HEK293 (cell line): ENCODE measurements around the gene GBF1.

Experiments
- ATF2 ChIP-seq: fragments of 450-650 bp; formaldehyde crosslinking; IDR thresholded peaks from 2 replicates; pipeline ENCODE4 v1.5.1; 2016; ENCODE audit warnings: missing biosample characterization, missing genetic modification characterization, low read depth
- ELK4 ChIP-seq: IDR thresholded peaks from 2 replicates; pipeline ENCODE4 v1.6.1; 2011; ENCODE audit warnings: mild to moderate bottlenecking, low read depth, low read length, borderline replicate concordance
- GFI1B ChIP-seq: fragments of 450-650 bp; formaldehyde crosslinking; IDR thresholded peaks from 2 replicates; pipeline ENCODE4 v1.5.1; 2016; ENCODE audit warnings: missing biosample characterization, missing genetic modification characterization
- KLF1 ChIP-seq: fragments of 450-650 bp; formaldehyde crosslinking; IDR thresholded peaks from 2 replicates; pipeline ENCODE4 v1.5.1; 2016; ENCODE audit warnings: missing biosample characterization, missing genetic modification characterization
- KLF10 ChIP-seq: fragments of 450-650 bp; IDR thresholded peaks from 2 replicates; pipeline ENCODE4 v1.5.1; 2018; ENCODE audit warnings: missing biosample characterization, mild to moderate bottlenecking, missing genetic modification characterization
- SETDB1 ChIP-seq: IDR thresholded peaks from one replicate; pipeline ENCODE4 v1.6.1; 2017; ENCODE audit warnings: mild to moderate bottlenecking, low read length, moderate library complexity, mixed read lengths; ENCODE audit not compliant: insufficient read length
- SP7 ChIP-seq: fragments of 450-650 bp; formaldehyde crosslinking; IDR thresholded peaks from 2 replicates; pipeline ENCODE4 v1.5.1; 2016; ENCODE audit warnings: missing biosample characterization, missing genetic modification characterization
- TCF7L2 ChIP-seq: IDR thresholded peaks from 2 replicates; pipeline ENCODE4 v1.6.1; 2011; ENCODE audit warnings: low read depth, mild to moderate bottlenecking, inconsistent platforms, low read length, moderate library complexity, borderline replicate concordance
- ZBTB21 ChIP-seq: fragments of 450-650 bp; formaldehyde crosslinking; IDR thresholded peaks from 2 replicates; pipeline ENCODE4 v1.5.1; 2017; ENCODE audit warnings: missing biosample characterization, missing genetic modification characterization
- ZBTB26 ChIP-seq: fragments of 450-650 bp; formaldehyde crosslinking; optimal IDR thresholded peaks from 2 replicates; pipeline ENCODE3; 2016; ENCODE audit warnings: missing biosample characterization, mild to moderate bottlenecking, missing genetic modification characterization
- ZNF114 ChIP-seq: fragments of 450-650 bp; formaldehyde crosslinking; IDR thresholded peaks from 2 replicates; pipeline ENCODE4 v1.5.0; 2017; ENCODE audit warnings: missing biosample characterization, missing genetic modification characterization
- ZNF146 ChIP-seq: fragments of 450-650 bp; formaldehyde crosslinking; IDR thresholded peaks from 2 replicates; pipeline ENCODE4 v1.5.1; 2016; ENCODE audit warnings: missing biosample characterization, missing genetic modification characterization
- ZNF175 ChIP-seq: fragments of 450-650 bp; formaldehyde crosslinking; IDR thresholded peaks from 2 replicates; pipeline ENCODE4 v1.5.1; 2016; ENCODE audit warnings: missing biosample characterization, missing genetic modification characterization
- ZNF184 ChIP-seq: fragments of 450-650 bp; IDR thresholded peaks from 2 replicates; pipeline ENCODE4 v1.5.1; 2018; ENCODE audit warnings: missing biosample characterization, mild to moderate bottlenecking, missing genetic modification characterization
- ZNF223 ChIP-seq: fragments of 450-650 bp; formaldehyde crosslinking; IDR thresholded peaks from 2 replicates; pipeline ENCODE4 v1.5.1; 2016; ENCODE audit warnings: missing biosample characterization, missing genetic modification characterization
- ZNF292 ChIP-seq: fragments of 450-650 bp; formaldehyde crosslinking; IDR thresholded peaks from 2 replicates; pipeline ENCODE4 v1.5.1; 2016; ENCODE audit warnings: low read depth, missing biosample characterization, missing genetic modification characterization, borderline replicate concordance
- ZNF324 ChIP-seq: fragments of 450-650 bp; formaldehyde crosslinking; IDR thresholded peaks from 2 replicates; pipeline ENCODE4 v1.5.1; 2016; ENCODE audit warnings: missing biosample characterization, missing genetic modification characterization
- ZNF350 ChIP-seq: fragments of 450-650 bp; formaldehyde crosslinking; IDR thresholded peaks from 2 replicates; pipeline ENCODE4 v1.5.0; 2017; ENCODE audit warnings: missing biosample characterization, mild to moderate bottlenecking, missing genetic modification characterization
- ZNF433 ChIP-seq: fragments of 450-650 bp; formaldehyde crosslinking; IDR thresholded peaks from 2 replicates; pipeline ENCODE4 v1.5.1; 2016; ENCODE audit warnings: missing biosample characterization, missing genetic modification characterization, low read depth
- ZNF48 ChIP-seq: fragments of 450-650 bp; formaldehyde crosslinking; IDR thresholded peaks from 2 replicates; pipeline ENCODE4 v1.5.1; 2016; ENCODE audit warnings: missing biosample characterization, missing genetic modification characterization
- ZNF501 ChIP-seq: fragments of 450-650 bp; formaldehyde crosslinking; IDR thresholded peaks from 2 replicates; pipeline ENCODE4 v1.5.1; 2016; ENCODE audit warnings: missing biosample characterization, missing genetic modification characterization
- ZNF521 ChIP-seq: fragments of 450-650 bp; formaldehyde crosslinking; IDR thresholded peaks from 2 replicates; pipeline ENCODE4 v1.5.1; 2017; ENCODE audit warnings: missing biosample characterization, mild to moderate bottlenecking, missing genetic modification characterization
- ZNF544 ChIP-seq: fragments of 450-650 bp; formaldehyde crosslinking; IDR thresholded peaks from 2 replicates; pipeline ENCODE4 v1.5.0; 2017; ENCODE audit warnings: missing biosample characterization, missing genetic modification characterization
- ZNF558 ChIP-seq: fragments of 450-650 bp; formaldehyde crosslinking; IDR thresholded peaks from 2 replicates; pipeline ENCODE4 v1.5.1; 2016; ENCODE audit warnings: missing biosample characterization, missing genetic modification characterization
- ZNF645 ChIP-seq: fragments of 450-650 bp; formaldehyde crosslinking; IDR thresholded peaks from 2 replicates; pipeline ENCODE4; 2016; ENCODE audit warnings: missing biosample characterization, missing genetic modification characterization
- ZNF707 ChIP-seq: fragments of 450-650 bp; formaldehyde crosslinking; IDR thresholded peaks from 2 replicates; pipeline ENCODE4 v1.5.1; 2016; ENCODE audit warnings: missing biosample characterization, missing genetic modification characterization
- ZNF785 ChIP-seq: fragments of 450-650 bp; formaldehyde crosslinking; IDR thresholded peaks from 2 replicates; pipeline ENCODE4 v1.5.1; 2016; ENCODE audit warnings: missing biosample characterization, missing genetic modification characterization
- ZNF837 ChIP-seq: fragments of 450-650 bp; formaldehyde crosslinking; IDR thresholded peaks from 2 replicates; pipeline ENCODE4 v1.5.1; 2016; ENCODE audit warnings: missing biosample characterization, missing genetic modification characterization
- ZSCAN16 ChIP-seq: fragments of 450-650 bp; formaldehyde crosslinking; IDR thresholded peaks from 2 replicates; pipeline ENCODE4 v1.5.1; 2016; ENCODE audit warnings: missing biosample characterization, missing genetic modification characterization
- ZXDB ChIP-seq: fragments of 450-650 bp; formaldehyde crosslinking; IDR thresholded peaks from 2 replicates; pipeline ENCODE4 v1.5.1; 2016; ENCODE audit warnings: missing biosample characterization, missing genetic modification characterization
- TF ChIP-seq, protein P1 (sequence below): fragments of 450-650 bp; formaldehyde crosslinking; IDR thresholded peaks from 2 replicates; pipeline ENCODE4 v1.5.1; 2016; ENCODE audit warnings: missing biosample characterization, missing genetic modification characterization
- TF ChIP-seq, protein P2 (sequence below): fragments of 450-650 bp; formaldehyde crosslinking; IDR thresholded peaks from 2 replicates; pipeline ENCODE4 v1.5.1; 2016; ENCODE audit warnings: missing biosample characterization, missing genetic modification characterization

The GBF1 gene

DNA sequence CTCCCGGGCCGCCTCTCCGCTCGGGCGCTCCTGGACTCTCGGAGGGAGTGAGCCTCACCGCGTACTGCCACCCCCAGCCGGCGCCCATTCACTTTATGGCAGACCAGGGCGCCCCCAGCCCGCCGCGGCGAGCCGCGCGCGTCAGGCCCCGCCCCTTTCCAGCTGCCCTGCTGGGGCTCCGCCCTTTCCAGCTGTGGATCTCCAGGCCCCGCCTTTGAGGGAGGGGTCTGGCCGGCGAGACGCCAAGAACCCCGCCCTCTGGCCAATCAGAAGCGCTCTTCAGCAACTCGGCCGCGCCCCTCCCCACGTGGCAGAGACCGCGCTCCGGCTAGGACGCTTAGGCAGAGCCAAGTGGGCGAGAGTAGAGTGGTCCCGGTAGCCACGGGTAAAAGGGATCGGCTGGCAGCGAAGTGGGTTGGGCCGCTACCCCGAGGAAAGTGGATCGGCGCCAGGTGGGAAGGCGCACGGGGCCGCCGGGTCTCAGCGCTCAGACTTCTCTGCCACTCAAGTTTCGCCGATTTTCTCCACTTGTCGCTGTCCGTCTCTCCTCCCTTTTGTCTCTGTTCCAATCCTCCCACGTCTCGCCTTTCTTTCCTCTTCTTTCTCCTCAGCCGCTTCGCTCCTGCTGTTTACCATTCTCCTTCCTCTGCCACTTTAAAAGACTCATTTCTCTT lies 3.8 kb upstream of the GBF1 start, which contains the start of gene PITX3 (continued):
- TF ChIP-seq ZSCAN16 (no peak), ELK4 (no peak), ZNF292 (no peak), ZNF544 (tag by site-specific recombination) (no peak), ZNF324 (tag by site-specific recombination) (no peak), ZNF184 (no peak), ZNF433 (tag by site-specific recombination) (no peak), ZNF48 (tag by site-specific recombination) (no peak), ZNF707 (tag by site-specific recombination) (no peak), ZXDB (tag by site-specific recombination) (peak; percentile 56; the same call in 1 of the 2 replicates), ZNF785 (tag by site-specific recombination) (0 out of 2 replicates have a peak, but pooled peaks have one; percentile 48), KLF1 (tag by site-specific recombination) (peak; percentile 87), ZNF837 (tag by site-specific recombination) (no peak), ZNF350 (tag by site-specific recombination) (no peak), SP7 (peak; percentile 23; the same call in 1 of the 2 replicates), ZNF146 (tag by site-specific recombination) (no peak), ZNF521 (no peak), ATF2 (no peak), TCF7L2 (no peak), KLF10 (peak; percentile 42; the same call in 1 of the 2 replicates), ZBTB21 (tag by site-specific recombination) (no peak), ZNF645 (tag by site-specific recombination) (no peak), SETDB1 (no peak), ZNF223 (tag by site-specific recombination) (no peak), ZBTB26 (tag by site-specific recombination) (peak; percentile 55), ZNF114 (tag by site-specific recombination) (no peak), ZNF175 (tag by site-specific recombination) (no peak), ZNF501 (peak; percentile 56; the same call in 1 of the 2 replicates), GFI1B (tag by site-specific recombination) (no peak), ZNF558 (no peak)
- TF ChIP-seq, protein P1, sequence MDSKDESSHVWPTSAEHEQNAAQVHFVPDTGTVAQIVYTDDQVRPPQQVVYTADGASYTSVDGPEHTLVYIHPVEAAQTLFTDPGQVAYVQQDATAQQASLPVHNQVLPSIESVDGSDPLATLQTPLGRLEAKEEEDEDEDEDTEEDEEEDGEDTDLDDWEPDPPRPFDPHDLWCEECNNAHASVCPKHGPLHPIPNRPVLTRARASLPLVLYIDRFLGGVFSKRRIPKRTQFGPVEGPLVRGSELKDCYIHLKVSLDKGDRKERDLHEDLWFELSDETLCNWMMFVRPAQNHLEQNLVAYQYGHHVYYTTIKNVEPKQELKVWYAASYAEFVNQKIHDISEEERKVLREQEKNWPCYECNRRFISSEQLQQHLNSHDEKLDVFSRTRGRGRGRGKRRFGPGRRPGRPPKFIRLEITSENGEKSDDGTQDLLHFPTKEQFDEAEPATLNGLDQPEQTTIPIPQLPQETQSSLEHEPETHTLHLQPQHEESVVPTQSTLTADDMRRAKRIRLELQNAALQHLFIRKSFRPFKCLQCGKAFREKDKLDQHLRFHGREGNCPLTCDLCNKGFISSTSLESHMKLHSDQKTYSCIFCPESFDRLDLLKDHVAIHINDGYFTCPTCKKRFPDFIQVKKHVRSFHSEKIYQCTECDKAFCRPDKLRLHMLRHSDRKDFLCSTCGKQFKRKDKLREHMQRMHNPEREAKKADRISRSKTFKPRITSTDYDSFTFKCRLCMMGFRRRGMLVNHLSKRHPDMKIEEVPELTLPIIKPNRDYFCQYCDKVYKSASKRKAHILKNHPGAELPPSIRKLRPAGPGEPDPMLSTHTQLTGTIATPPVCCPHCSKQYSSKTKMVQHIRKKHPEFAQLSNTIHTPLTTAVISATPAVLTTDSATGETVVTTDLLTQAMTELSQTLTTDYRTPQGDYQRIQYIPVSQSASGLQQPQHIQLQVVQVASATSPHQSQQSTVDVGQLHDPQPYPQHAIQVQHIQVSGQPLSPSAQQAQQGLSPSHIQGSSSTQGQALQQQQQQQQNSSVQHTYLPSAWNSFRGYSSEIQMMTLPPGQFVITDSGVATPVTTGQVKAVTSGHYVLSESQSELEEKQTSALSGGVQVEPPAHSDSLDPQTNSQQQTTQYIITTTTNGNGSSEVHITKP (tag by site-specific recombination) = peak; percentile 84
- TF ChIP-seq, protein P2, sequence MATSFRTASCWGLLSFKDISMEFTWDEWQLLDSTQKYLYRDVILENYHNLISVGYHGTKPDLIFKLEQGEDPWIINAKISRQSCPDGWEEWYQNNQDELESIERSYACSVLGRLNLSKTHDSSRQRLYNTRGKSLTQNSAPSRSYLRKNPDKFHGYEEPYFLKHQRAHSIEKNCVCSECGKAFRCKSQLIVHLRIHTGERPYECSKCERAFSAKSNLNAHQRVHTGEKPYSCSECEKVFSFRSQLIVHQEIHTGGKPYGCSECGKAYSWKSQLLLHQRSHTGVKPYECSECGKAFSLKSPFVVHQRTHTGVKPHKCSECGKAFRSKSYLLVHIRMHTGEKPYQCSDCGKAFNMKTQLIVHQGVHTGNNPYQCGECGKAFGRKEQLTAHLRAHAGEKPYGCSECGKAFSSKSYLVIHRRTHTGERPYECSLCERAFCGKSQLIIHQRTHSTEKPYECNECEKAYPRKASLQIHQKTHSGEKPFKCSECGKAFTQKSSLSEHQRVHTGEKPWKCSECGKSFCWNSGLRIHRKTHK (tag by site-specific recombination) = no peak
